ENCODE data around the gene FBXL20. TPM values are rescaled to one million over a fixed set of nuclear protein-coding genes. Genes with fewer than 3 reads are reported as not detected.
A peak's percentile ranks its signal among the peaks of the same experiment; 100 is the strongest.

The FBXL20 gene
- total RNA-seq, 1 donor = 20.3 TPM

GRCh38 chr17:39365872-39366271 is 35.6 kb downstream of the FBXL20 start:
- no peak for TF ChIP-seq CTCF (IDR thresholded peaks at IDR 0.05; ENCODE audit: extremely low read depth, low read depth, low read length)
- peak overlapping the region; percentile 46 for H3K27ac ChIP-seq (ENCODE audit: low read depth, low read length)
- peaks cover 11% of the 10 kb centered on the region for H3K79me2 ChIP-seq (ENCODE audit: insufficient read depth, low read length)
- H3K27me3 ChIP-seq (ENCODE audit: insufficient read depth, low read length) = no peaks in the 10 kb centered on the region
- H2AFZ ChIP-seq (ENCODE audit: low read length) = no peak overlapping the region
- H3K4me2 ChIP-seq (ENCODE audit: insufficient read depth, low read length) = peak overlapping the region; percentile 73
- no peaks in the 10 kb centered on the region for H3K36me3 ChIP-seq (ENCODE audit: insufficient read depth, low read length)
- H4K20me1 ChIP-seq (ENCODE audit: insufficient read depth, low read length) = peaks cover 7% of the 10 kb centered on the region
- DNase-seq (ENCODE audit: insufficient read length, low spot score, missing footprints) = no peak
- no peaks in the 10 kb centered on the region for H3K9me3 ChIP-seq (ENCODE audit: low read depth, low read length)
- peaks cover 15% of the 10 kb centered on the region for H3K4me1 ChIP-seq (ENCODE audit: insufficient read depth, low read length)
- H3K4me3 ChIP-seq (ENCODE audit: insufficient read depth, low read length) = peak overlapping the region; percentile 9

- Histone ChIP-seq H3K27ac (ENCODE audit: low read depth, low read length) (peak overlapping the region; percentile 46), H3K36me3 (ENCODE audit: insufficient read depth, low read length) (no peaks in the 10 kb centered on the region), H3K4me2 (ENCODE audit: insufficient read depth, low read length) (peak overlapping the region; percentile 73), H3K4me3 (ENCODE audit: insufficient read depth, low read length) (peak overlapping the region; percentile 9), H3K79me2 (ENCODE audit: insufficient read depth, low read length) (peaks cover 16% of the 10 kb centered on the region), H3K9me3 (ENCODE audit: low read depth, low read length) (no peaks in the 10 kb centered on the region), H3K4me1 (ENCODE audit: insufficient read depth, low read length) (peaks cover 15% of the 10 kb centered on the region), H3K27me3 (ENCODE audit: insufficient read depth, low read length) (no peaks in the 10 kb centered on the region), H4K20me1 (ENCODE audit: insufficient read depth, low read length) (peaks cover 11% of the 10 kb centered on the region), H2AFZ (ENCODE audit: low read length) (no peak overlapping the region)
- no peak for TF ChIP-seq CTCF (IDR thresholded peaks at IDR 0.05; ENCODE audit: extremely low read depth, low read depth, low read length)
- peak; percentile 79 for DNase-seq (ENCODE audit: insufficient read length, low spot score, missing footprints)
Observed at GRCh38 chr17:39365242-39365641, 36.2 kb downstream of the FBXL20 start.

- no peak overlapping the region for H3K4me3 ChIP-seq (ENCODE audit: insufficient read depth, low read length)
- H3K4me1 ChIP-seq (ENCODE audit: insufficient read depth, low read length) = peaks cover 15% of the 10 kb centered on the region
- peaks cover 18% of the 10 kb centered on the region for H3K79me2 ChIP-seq (ENCODE audit: insufficient read depth, low read length)
- H3K36me3 ChIP-seq (ENCODE audit: insufficient read depth, low read length) = no peaks in the 10 kb centered on the region
- TF ChIP-seq CTCF (IDR thresholded peaks at IDR 0.05; ENCODE audit: extremely low read depth, low read depth, low read length) = no peak
- peak; percentile 31 for DNase-seq (ENCODE audit: insufficient read length, low spot score, missing footprints)
- no peaks in the 10 kb centered on the region for H3K9me3 ChIP-seq (ENCODE audit: low read depth, low read length)
- peak overlapping the region; percentile 46 for H3K27ac ChIP-seq (ENCODE audit: low read depth, low read length)
- no peak overlapping the region for H3K4me2 ChIP-seq (ENCODE audit: insufficient read depth, low read length)
- peaks cover 12% of the 10 kb centered on the region for H4K20me1 ChIP-seq (ENCODE audit: insufficient read depth, low read length)
- H3K27me3 ChIP-seq (ENCODE audit: insufficient read depth, low read length) = no peaks in the 10 kb centered on the region
- H2AFZ ChIP-seq (ENCODE audit: low read length) = no peak overlapping the region
Observed at GRCh38 chr17:39364236-39365025, 37.0 kb downstream of the FBXL20 start.

- no peaks in the 10 kb centered on the region for H3K36me3 ChIP-seq (ENCODE audit: insufficient read depth, low read length)
- no peak for DNase-seq (ENCODE audit: insufficient read length, low spot score, missing footprints)
- H3K27ac ChIP-seq (ENCODE audit: low read depth, low read length) = no peak overlapping the region
- no peak overlapping the region for H2AFZ ChIP-seq (ENCODE audit: low read length)
- peaks cover 23% of the 10 kb centered on the region for H4K20me1 ChIP-seq (ENCODE audit: insufficient read depth, low read length)
- H3K4me1 ChIP-seq (ENCODE audit: insufficient read depth, low read length) = peaks cover 15% of the 10 kb centered on the region
- no peak overlapping the region for H3K4me3 ChIP-seq (ENCODE audit: insufficient read depth, low read length)
- H3K4me2 ChIP-seq (ENCODE audit: insufficient read depth, low read length) = no peak overlapping the region
- no peaks in the 10 kb centered on the region for H3K27me3 ChIP-seq (ENCODE audit: insufficient read depth, low read length)
- H3K9me3 ChIP-seq (ENCODE audit: low read depth, low read length) = no peaks in the 10 kb centered on the region
- peaks cover 30% of the 10 kb centered on the region for H3K79me2 ChIP-seq (ENCODE audit: insufficient read depth, low read length)
- TF ChIP-seq CTCF (IDR thresholded peaks at IDR 0.05; ENCODE audit: extremely low read depth, low read depth, low read length) = no peak
Observed at GRCh38 chr17:39361064-39361463, 40.4 kb downstream of the FBXL20 start.
